GM23338 (cell line): ENCODE measurements around the gene MINDY1. TPM values are rescaled to one million over a fixed set of nuclear protein-coding genes. Genes with fewer than 3 reads are reported as not detected.

ENCODE experiments used
- ATAC-seq: fragments of 200-7000 bp; cut with Tn5 transposase; 3 replicates; pipeline ENCODE4 v1.9.1; 2020
- DNase-seq: peaks from one replicate; pipeline ENCODE4 v3.0.0-alpha.2; 2015; ENCODE audit warnings: low spot score
- H2AFZ ChIP-seq: fragments of 200-600 bp; sonication (generic); 2 replicates; pipeline ENCODE4 v1.8.0; 2016; ENCODE audit warnings: antibody characterized with exemption, mild to moderate bottlenecking, moderate library complexity
- H3F3A ChIP-seq: fragments of 200-600 bp; sonication (generic); replicated peaks from 2 replicates; pipeline ENCODE4 v1.8.0; 2017; ENCODE audit warnings: antibody characterized with exemption, mixed run types, low read depth
- H3K27ac ChIP-seq: fragments of 200-600 bp; sonication (generic); 2 replicates; pipeline ENCODE4 v1.6.1; 2016; ENCODE audit warnings: low read depth
- H3K27me3 ChIP-seq: fragments of 200-600 bp; sonication (generic); 2 replicates; pipeline ENCODE4 v1.8.0; 2016; ENCODE audit warnings: mild to moderate bottlenecking, mixed run types, moderate library complexity; ENCODE audit not compliant: insufficient read depth
- H3K36me3 ChIP-seq: fragments of 200-600 bp; sonication (generic); 2 replicates; pipeline ENCODE4 v1.8.0; 2016; ENCODE audit warnings: mild to moderate bottlenecking; ENCODE audit not compliant: insufficient read depth
- H3K4me1 ChIP-seq: fragments of 200-600 bp; sonication (generic); 2 replicates; pipeline ENCODE4 v1.8.0; 2016; ENCODE audit warnings: mild to moderate bottlenecking, moderate library complexity; ENCODE audit not compliant: insufficient read depth
- H3K4me2 ChIP-seq: fragments of 200-600 bp; sonication (generic); 2 replicates; pipeline ENCODE4 v1.7.1; 2017; ENCODE audit warnings: mixed run types
- H3K4me3 ChIP-seq: fragments of 200-600 bp; sonication (generic); 2 replicates; pipeline ENCODE4 v1.6.1; 2016; ENCODE audit warnings: mixed run types
- H3K79me2 ChIP-seq: fragments of 200-600 bp; sonication (generic); replicated peaks from 2 replicates; pipeline ENCODE4 v1.8.0; 2017; ENCODE audit warnings: mild to moderate bottlenecking; ENCODE audit not compliant: insufficient read depth
- H3K9me2 ChIP-seq: fragments of 200-600 bp; sonication (generic); 2 replicates; pipeline ENCODE4 v1.8.0; 2017; ENCODE audit not compliant: insufficient read depth
- H4K20me1 ChIP-seq: fragments of 200-600 bp; sonication (generic); replicated peaks from 2 replicates; pipeline ENCODE4 v1.8.0; 2017; ENCODE audit warnings: mild to moderate bottlenecking; ENCODE audit not compliant: insufficient read depth
- H3K27ac Mint-ChIP-seq: 2 replicates; pipeline ENCODE4 v1.8.0; 2020; ENCODE audit warnings: inconsistent platforms, mild to moderate bottlenecking, moderate library complexity, mixed read lengths
- H3K27me3 Mint-ChIP-seq: 3 replicates; pipeline ENCODE4 v1.8.0; 2022; ENCODE audit warnings: low read depth, mild to moderate bottlenecking, moderate library complexity, mixed read lengths, inconsistent platforms; ENCODE audit not compliant: insufficient read depth, poor library complexity
- H3K36me3 Mint-ChIP-seq: 3 replicates; pipeline ENCODE4 v1.8.0; 2021; ENCODE audit warnings: low read depth, mild to moderate bottlenecking, inconsistent platforms, moderate library complexity, mixed read lengths
- H3K4me1 Mint-ChIP-seq: 3 replicates; pipeline ENCODE4 v1.8.0; 2020; ENCODE audit warnings: mild to moderate bottlenecking, inconsistent platforms, mixed read lengths
- H3K4me3 Mint-ChIP-seq: 3 replicates; pipeline ENCODE4 v1.8.0; 2021; ENCODE audit warnings: moderate library complexity, mild to moderate bottlenecking, inconsistent platforms, mixed read lengths
- H3K9me3 Mint-ChIP-seq: 3 replicates; pipeline ENCODE4 v1.8.0; 2020; ENCODE audit warnings: moderate library complexity, mild to moderate bottlenecking, inconsistent platforms, mixed read lengths
- EZH2 ChIP-seq: fragments of 200-600 bp; sonication (generic); IDR thresholded peaks from one replicate; pipeline ENCODE4 v1.8.0; 2017; ENCODE audit warnings: antibody characterized with exemption, mild to moderate bottlenecking, low read depth; ENCODE audit not compliant: unreplicated experiment
- EZH2phosphoT487 ChIP-seq: fragments of 200-600 bp; sonication (generic); IDR thresholded peaks from one replicate; pipeline ENCODE4 v1.8.1; 2018; ENCODE audit warnings: antibody characterized with exemption; ENCODE audit not compliant: unreplicated experiment
- JUNB ChIP-seq: IDR thresholded peaks from one replicate; pipeline ENCODE4 v1.6.1; 2016; ENCODE audit warnings: antibody characterized with exemption; ENCODE audit not compliant: unreplicated experiment
- NANOG ChIP-seq: IDR thresholded peaks from 2 replicates; pipeline ENCODE4 v1.6.1; 2016; ENCODE audit warnings: antibody characterized with exemption, borderline replicate concordance
- STAT1 ChIP-seq: IDR thresholded peaks from one replicate; pipeline ENCODE4 v1.6.1; 2016; ENCODE audit warnings: antibody characterized with exemption; ENCODE audit not compliant: unreplicated experiment
- polyA plus RNA-seq: library from polyadenylated mRNA; unstranded; fragments of >200 nt; fragmentation: Nextera tagmentation; extraction: Ambion mirVana; gene quantifications from 2 replicates; pipeline ENCODE4 v1.2.1, GENCODE V29; 2016
- total RNA-seq: library from RNA; depleted of rRNA; stranded (reverse); fragments of >200 nt; shearing (Covaris generic); gene quantifications from 2 replicates; pipeline ENCODE4 v1.2.3, GENCODE V29; 2014
- TF ChIP-seq, protein P1 (sequence below), 2 experiments: fragments of 200-600 bp in 1 of 2; sonication (generic) in 1 of 2; conservative IDR thresholded peaks; 2 replicates each; pipeline versions ENCODE4 v1.5.1 to v1.6.1; 2016 to 2017; ENCODE audit warnings: antibody characterized with exemption in 2 of 2, low read depth in 2 of 2, mild to moderate bottlenecking in 2 of 2, moderate library complexity in 1 of 2
- TF ChIP-seq, protein P2 (sequence below): IDR thresholded peaks from 2 replicates; pipeline ENCODE4 v1.6.1; 2016; ENCODE audit warnings: antibody characterized with exemption
- TF ChIP-seq, protein P3 (sequence below): IDR thresholded peaks from one replicate; pipeline ENCODE4 v1.6.1; 2018; ENCODE audit warnings: antibody characterized with exemption; ENCODE audit not compliant: unreplicated experiment

Gene MINDY1
- total and polyA plus RNA-seq, 2 experiments from 2014 or later: 4.5 to 10.3 TPM

DNA sequence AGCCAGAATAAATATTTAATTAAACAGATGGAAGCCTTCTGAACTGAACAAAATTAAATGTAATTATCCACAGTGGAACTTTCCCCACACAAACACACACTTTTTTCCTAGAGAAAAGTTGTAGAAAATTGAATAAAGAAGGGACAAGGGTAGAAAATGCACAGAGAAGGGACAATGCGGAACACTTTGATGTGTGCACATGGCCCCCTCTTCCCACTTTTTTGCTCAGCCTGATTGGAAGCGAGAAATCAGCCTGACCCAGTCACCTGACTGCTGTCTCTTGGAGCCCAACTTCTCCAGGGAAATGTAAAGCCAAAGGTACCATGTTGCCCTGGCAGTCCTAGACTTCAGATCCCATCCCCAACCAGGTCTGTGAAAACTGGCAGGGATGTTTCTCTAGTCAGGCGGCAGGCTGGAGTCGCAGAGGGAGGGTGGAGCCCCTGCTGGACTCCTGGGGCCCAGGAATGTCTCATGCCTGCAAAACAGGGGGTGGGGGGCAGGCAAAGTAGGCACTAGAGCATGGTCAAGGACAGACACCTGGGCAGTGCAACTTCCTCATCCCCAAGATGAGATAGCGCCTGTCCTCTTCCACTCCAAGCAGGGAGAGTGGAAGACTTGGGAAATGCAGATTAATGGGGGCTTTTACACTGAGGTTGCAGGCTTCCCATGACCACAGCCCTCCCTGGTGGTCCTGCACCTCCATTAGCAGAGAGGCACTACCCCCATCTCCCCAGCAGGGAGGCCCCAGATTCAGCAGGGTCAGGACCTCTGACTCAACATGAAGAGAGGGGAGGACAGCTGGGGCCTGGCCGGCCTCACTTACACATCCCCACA, 34.9 kb downstream of the MINDY1 start:
- Histone ChIP-seq H3K4me2 (peak overlapping the region; percentile 96), H3K79me2 (peaks cover 67% of the 10 kb centered on the region), H4K20me1 (peaks cover 22% of the 10 kb centered on the region; the same call in 1 of the 2 replicates), H3K4me1 (peaks cover 47% of the 10 kb centered on the region), H3K9me2 (no peaks in the 10 kb centered on the region), H3K27ac (peak overlapping the region; percentile 88), H2AFZ (no peak overlapping the region), H3K36me3 (peaks cover 17% of the 10 kb centered on the region), H3K4me3 (peak overlapping the region; percentile 88), H3F3A (peaks cover 5% of the 10 kb centered on the region), H3K27me3 (0 out of 2 replicates have a peak, but pooled peaks cover 3% of the 10 kb centered on the region)
- H3K27ac Mint-ChIP-seq: peak overlapping the region; percentile 66
- ATAC-seq (peak; percentile 34), DNase-seq (peak; percentile 67)
- H3K4me1 Mint-ChIP-seq: peaks cover 56% of the 10 kb centered on the region
- peaks cover 4% of the 10 kb centered on the region; the same call in 1 of the 3 replicates for H3K9me3 Mint-ChIP-seq
- H3K4me3 Mint-ChIP-seq: peak overlapping the region; percentile 82
- peaks cover 37% of the 10 kb centered on the region for H3K36me3 Mint-ChIP-seq
- peaks cover 29% of the 10 kb centered on the region for H3K27me3 Mint-ChIP-seq
- TF ChIP-seq STAT1: no peak
- TF ChIP-seq, protein P1, sequence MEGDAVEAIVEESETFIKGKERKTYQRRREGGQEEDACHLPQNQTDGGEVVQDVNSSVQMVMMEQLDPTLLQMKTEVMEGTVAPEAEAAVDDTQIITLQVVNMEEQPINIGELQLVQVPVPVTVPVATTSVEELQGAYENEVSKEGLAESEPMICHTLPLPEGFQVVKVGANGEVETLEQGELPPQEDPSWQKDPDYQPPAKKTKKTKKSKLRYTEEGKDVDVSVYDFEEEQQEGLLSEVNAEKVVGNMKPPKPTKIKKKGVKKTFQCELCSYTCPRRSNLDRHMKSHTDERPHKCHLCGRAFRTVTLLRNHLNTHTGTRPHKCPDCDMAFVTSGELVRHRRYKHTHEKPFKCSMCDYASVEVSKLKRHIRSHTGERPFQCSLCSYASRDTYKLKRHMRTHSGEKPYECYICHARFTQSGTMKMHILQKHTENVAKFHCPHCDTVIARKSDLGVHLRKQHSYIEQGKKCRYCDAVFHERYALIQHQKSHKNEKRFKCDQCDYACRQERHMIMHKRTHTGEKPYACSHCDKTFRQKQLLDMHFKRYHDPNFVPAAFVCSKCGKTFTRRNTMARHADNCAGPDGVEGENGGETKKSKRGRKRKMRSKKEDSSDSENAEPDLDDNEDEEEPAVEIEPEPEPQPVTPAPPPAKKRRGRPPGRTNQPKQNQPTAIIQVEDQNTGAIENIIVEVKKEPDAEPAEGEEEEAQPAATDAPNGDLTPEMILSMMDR (conservative IDR thresholded peaks at IDR 0.05; ENCODE audit: low read depth in 2 of 2): peak in 1 of 2 experiments; percentile 20; a peak in 1 of 4 replicates

DNA sequence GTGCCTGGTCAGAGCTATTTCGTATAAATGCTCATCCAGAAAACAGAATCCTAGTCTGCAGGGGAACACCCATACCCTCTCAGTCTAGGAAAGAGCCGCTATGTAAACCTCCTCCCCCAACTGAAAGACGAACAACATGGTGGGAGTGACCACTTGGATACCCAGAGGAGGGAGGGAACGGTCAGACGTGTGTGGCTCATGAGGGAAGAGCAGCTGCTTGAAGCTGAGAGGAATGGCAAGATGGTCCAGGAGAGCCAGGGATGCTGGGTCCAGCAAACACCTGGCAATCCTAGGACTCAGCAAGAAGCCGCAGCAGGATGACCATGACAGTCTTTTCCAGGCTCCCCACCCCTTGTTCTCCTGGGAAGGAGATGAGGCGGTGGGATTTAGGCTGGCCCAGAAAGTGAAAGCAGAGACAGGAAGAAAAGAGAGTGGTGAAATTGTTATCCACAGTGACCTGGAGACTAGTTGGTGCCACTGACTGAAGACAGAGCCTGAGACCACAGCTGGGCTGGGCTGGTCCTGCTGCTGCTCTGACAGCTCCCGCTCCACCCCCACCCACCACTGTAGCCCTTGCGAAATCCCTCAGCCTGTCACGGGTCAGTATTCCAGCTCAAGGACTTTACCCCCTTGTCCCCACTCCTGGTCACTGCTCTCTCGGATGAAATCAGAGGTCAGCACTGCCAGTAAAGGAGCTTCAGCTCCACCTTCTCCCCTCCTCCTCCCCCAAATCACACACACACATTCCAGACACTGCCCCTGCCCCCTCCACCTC, 35.7 kb downstream of the MINDY1 start:
- DNase-seq (peak; percentile 19), ATAC-seq (peak; percentile 4)
- H4K20me1 ChIP-seq: peaks cover 24% of the 10 kb centered on the region
- H3K36me3 Mint-ChIP-seq: peaks cover 45% of the 10 kb centered on the region
- peaks cover 67% of the 10 kb centered on the region for H3K79me2 ChIP-seq
- H3K4me2 ChIP-seq: peak overlapping the region; percentile 96
- no peak for TF ChIP-seq JUNB
- TF ChIP-seq, protein P2, sequence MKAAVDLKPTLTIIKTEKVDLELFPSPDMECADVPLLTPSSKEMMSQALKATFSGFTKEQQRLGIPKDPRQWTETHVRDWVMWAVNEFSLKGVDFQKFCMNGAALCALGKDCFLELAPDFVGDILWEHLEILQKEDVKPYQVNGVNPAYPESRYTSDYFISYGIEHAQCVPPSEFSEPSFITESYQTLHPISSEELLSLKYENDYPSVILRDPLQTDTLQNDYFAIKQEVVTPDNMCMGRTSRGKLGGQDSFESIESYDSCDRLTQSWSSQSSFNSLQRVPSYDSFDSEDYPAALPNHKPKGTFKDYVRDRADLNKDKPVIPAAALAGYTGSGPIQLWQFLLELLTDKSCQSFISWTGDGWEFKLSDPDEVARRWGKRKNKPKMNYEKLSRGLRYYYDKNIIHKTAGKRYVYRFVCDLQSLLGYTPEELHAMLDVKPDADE: no peak
- no peak for TF ChIP-seq NANOG
- TF ChIP-seq STAT1: no peak
- TF ChIP-seq EZH2: no peak
- TF ChIP-seq EZH2phosphoT487: no peak
- TF ChIP-seq, protein P3, sequence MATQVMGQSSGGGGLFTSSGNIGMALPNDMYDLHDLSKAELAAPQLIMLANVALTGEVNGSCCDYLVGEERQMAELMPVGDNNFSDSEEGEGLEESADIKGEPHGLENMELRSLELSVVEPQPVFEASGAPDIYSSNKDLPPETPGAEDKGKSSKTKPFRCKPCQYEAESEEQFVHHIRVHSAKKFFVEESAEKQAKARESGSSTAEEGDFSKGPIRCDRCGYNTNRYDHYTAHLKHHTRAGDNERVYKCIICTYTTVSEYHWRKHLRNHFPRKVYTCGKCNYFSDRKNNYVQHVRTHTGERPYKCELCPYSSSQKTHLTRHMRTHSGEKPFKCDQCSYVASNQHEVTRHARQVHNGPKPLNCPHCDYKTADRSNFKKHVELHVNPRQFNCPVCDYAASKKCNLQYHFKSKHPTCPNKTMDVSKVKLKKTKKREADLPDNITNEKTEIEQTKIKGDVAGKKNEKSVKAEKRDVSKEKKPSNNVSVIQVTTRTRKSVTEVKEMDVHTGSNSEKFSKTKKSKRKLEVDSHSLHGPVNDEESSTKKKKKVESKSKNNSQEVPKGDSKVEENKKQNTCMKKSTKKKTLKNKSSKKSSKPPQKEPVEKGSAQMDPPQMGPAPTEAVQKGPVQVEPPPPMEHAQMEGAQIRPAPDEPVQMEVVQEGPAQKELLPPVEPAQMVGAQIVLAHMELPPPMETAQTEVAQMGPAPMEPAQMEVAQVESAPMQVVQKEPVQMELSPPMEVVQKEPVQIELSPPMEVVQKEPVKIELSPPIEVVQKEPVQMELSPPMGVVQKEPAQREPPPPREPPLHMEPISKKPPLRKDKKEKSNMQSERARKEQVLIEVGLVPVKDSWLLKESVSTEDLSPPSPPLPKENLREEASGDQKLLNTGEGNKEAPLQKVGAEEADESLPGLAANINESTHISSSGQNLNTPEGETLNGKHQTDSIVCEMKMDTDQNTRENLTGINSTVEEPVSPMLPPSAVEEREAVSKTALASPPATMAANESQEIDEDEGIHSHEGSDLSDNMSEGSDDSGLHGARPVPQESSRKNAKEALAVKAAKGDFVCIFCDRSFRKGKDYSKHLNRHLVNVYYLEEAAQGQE: no peak
- H3F3A ChIP-seq: peaks cover 13% of the 10 kb centered on the region
- H2AFZ ChIP-seq: no peak overlapping the region
- 0 out of 2 replicates have a peak, but pooled peaks cover 1% of the 10 kb centered on the region for H3K27me3 ChIP-seq
- peaks cover 24% of the 10 kb centered on the region for H3K27me3 Mint-ChIP-seq
- 0 out of 2 replicates have a peak overlapping the region, but pooled peaks have one; percentile 66 for H3K27ac Mint-ChIP-seq
- H3K36me3 ChIP-seq: peaks cover 26% of the 10 kb centered on the region
- H3K4me1 ChIP-seq: peaks cover 39% of the 10 kb centered on the region
- H3K9me2 ChIP-seq: no peaks in the 10 kb centered on the region
- peaks cover 48% of the 10 kb centered on the region for H3K4me1 Mint-ChIP-seq
- H3K9me3 Mint-ChIP-seq: no peaks in the 10 kb centered on the region
- peak overlapping the region; percentile 82 for H3K4me3 Mint-ChIP-seq
- peak overlapping the region; percentile 88; the same call in 1 of the 2 replicates for H3K27ac ChIP-seq
- H3K4me3 ChIP-seq: peak overlapping the region; percentile 88
